Measurements from ENCODE around the gene MMEL1.

DNA sequence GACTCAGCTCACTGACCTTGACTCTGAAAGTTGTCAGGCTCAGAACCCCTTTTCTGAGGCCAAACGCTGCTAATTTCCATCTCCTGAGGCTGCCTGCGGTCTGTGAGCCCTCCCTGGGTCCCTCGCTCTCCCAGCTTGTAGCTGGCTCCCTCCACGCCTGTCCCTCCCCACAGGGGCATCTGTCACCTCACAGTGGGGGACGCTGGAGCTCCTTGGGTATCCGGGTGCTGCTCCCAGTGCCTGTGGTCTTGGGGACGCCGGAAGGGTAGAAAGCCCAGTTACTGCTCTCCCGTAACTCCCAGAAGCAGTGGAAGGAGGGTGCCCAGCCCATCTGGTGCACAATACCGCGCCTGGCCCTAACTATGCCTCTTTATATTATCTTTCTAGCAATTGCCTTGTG lies 13.0 kb upstream of the MMEL1 start:
- TF ChIP-seq U2AF1 (optimal IDR thresholded peaks at IDR 0.05; ENCODE audit: low read depth, low read length) (no peak), PHF21A (CRISPR knock-in tag; IDR thresholded peaks at IDR 0.05) (no peak)

All from HepG2 (cell line).